GM18867 (cell line): ENCODE data around the gene PGF.

Experiments
- ATAC-seq: cut with Tn5 transposase; IDR thresholded peaks from one replicate; pipeline ENCODE4 v1.9.1; 2021; ENCODE audit warnings: mild to moderate bottlenecking, moderate library complexity; ENCODE audit not compliant: unreplicated experiment

The PGF gene

GRCh38 chr14:74979029-74979428 lies 23.6 kb upstream of the PGF start:
- no peak for ATAC-seq

- ATAC-seq, result no peak
Observed at GRCh38 chr14:74978416-74978947, 23.1 kb upstream of the PGF start.

DNA sequence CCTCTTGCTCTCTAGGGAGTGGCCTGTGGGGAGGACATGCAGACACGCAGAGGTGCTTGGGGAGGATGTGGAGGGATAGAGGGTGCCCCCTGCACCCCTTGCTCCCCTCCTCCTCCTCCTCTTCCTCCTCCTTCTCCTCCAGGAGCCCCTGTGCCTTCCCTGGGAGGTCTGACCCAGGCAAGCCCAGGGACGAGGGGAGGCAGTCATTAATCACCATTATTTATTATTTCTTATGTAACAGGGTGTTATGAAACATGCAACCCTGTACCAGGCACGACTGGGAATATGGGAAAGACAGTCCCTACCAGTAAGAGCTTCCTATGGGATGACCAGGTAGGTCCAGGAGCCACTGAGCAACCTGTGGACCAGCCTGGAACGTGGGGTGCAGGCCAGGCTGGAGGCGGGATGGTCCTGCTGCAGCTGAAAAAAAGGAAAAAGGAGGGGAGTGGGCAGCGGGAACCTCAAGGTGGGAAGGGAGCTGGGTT lies 22.5 kb upstream of the PGF start:
- no peak for ATAC-seq

- no peak for ATAC-seq
Observed at GRCh38 chr14:74977164-74977900, 21.9 kb upstream of the PGF start.

DNA sequence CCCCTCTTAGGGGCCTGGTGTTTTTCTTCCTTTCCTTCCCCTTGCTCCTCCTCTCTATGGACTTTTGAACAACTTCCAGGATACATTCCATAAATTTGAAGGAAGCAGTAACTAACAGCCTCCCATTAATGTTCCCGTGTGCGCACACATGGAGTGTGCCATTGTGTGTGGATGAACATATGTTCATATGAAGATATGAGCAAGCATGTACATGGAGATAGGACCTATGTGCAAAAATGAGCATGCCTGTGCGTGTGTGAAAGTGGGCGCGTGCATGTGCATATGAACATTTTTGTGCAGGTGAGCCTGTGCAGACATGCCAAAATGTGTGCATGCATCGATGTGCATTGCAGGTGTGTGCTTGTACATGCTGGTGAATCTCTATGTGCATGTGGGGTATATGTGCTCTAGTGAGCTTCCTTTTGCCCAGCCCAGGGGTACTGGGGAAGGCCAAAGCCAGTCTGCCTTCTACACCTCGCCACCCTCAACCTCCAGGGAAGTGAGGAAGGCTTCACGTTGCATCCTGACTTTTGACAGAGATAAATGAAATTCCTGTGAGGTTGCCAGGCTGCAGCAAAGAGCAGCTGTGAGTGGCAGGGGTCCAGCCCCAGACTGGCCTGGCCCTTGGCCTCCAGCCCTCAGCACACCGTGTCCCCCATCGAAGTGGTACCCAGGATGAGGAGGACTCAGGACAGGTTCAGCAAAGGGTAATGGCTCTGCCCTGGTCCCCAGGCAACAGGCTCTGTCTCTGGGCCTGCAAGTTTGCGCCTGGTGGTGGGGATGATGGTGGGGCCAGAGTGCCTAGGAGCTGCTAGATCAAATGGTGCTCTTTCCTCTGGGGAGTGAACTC lies 21.1 kb upstream of the PGF start:
- ATAC-seq, result no peak

GRCh38 chr14:74975059-74975810 lies 19.8 kb upstream of the PGF start:
- no peak for ATAC-seq

- no peak for ATAC-seq
Observed at GRCh38 chr14:74974364-74975058, 19.1 kb upstream of the PGF start.

GRCh38 chr14:74973905-74974363 lies 18.5 kb upstream of the PGF start:
- ATAC-seq, result no peak

DNA sequence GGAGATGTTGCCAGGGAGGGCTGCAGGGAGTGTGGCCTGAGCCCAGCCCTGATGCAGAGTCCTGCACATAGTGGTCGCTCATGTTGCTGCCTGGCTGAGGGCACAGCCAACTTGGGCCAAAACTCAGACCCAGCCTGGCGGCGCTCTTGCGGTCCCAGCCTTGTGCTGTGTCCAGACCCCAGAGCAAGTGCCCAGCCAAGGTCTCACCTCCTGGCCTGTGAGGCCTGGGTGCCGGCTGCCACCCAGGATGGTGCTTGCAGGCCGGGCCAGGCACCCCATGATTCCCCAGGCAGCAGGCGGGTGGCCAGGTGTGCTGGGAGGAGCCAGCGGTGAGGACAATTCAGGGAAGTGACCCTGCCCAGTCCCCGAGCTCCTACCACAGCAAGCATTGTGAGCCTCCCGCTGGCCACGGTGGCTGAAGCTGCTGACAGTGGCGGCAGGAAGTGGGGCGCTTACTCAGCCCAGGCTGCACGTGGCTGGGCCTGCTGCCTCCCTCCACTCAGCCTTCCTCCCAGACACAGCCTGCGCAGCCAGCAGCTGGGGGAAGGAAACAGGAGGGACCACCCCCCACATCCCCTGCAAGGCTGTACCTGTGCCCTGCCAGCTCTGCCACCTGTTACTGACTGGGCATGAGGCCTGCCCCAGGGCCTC lies 17.7 kb upstream of the PGF start:
- ATAC-seq, result no peak

- no peak for ATAC-seq
Observed at GRCh38 chr14:74968811-74969210, 13.4 kb upstream of the PGF start.

GRCh38 chr14:74965486-74966153 lies 10.2 kb upstream of the PGF start:
- no peak for ATAC-seq

GRCh38 chr14:74964787-74965485 lies 9.5 kb upstream of the PGF start:
- ATAC-seq, result no peak

DNA sequence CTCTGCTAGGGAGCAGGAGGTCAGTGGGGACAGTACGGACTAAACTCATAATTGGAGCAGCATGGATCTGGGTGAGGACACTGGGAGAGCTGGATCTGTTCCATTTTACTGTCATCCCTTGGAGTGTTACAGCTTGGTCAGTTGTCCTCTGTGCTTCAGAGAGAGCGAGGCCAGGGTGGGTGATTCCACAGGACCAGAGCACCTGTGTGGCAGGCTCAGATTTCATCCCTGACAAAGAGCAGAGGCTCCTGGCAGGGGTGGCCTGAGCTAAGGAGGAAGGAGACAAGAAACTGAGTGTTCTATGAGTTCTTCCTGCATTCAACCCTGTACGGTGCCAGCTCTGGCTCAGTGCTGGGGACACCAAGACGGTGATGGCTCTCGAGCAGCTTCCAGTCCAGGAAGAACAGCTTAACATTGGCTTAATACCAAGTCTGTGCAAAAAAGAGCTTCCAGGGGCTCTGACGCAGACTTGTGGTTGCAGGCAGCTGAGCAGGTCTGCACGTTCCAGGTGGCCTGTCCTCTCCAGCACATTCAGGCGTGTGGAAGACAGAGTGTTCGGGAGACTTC lies 8.4 kb upstream of the PGF start:
- no peak for ATAC-seq

DNA sequence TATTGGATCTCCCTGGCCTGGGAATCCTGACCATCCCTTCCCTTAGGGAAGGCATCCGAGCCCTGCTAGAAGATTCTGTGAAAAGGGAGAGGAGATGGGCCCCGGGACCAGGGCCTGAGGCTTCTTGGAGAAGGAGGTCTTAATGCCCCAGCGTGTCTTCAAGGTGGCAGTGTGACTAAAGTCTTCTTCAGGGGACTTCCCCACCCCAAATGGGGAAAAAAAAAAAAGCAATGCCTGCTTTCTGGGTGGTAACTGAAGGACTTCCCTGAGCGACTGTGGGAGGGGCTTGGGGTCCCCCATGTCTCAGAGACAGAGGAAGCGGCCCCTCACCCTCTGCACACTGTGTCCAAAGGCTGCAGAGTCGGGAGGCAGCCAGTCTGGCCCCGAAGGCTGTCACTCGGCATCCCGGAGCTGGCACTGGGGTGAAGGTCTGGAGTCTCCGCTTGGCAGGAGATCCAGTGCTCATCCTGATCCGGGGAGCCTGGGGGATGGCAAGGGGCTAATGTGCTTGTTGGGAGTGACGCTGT lies 7.8 kb upstream of the PGF start:
- ATAC-seq, result no peak

GRCh38 chr14:74962493-74962892 lies 7.1 kb upstream of the PGF start:
- ATAC-seq, result no peak

DNA sequence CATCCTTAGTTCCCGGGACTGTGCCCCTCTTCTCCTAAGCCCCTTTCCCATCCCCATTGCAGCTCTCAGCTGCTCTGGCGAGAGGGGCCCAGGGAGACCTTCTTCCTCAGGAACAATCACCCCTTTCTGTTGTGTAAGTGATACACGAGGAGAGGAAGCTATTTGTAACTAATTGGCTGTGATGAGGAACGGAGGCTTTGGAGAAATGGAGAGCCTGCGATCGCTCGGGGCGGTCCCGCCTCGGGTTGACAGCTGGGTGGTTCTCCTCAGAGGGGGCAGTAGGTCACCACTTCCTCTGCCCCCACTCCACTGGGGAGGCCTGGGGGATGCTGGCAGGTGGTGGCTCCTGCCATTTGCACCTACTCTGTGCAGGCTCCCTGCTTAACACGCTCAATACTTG lies 6.6 kb upstream of the PGF start:
- no peak for ATAC-seq

- no peak for ATAC-seq
Observed at GRCh38 chr14:74961238-74961911, 6.0 kb upstream of the PGF start.

DNA sequence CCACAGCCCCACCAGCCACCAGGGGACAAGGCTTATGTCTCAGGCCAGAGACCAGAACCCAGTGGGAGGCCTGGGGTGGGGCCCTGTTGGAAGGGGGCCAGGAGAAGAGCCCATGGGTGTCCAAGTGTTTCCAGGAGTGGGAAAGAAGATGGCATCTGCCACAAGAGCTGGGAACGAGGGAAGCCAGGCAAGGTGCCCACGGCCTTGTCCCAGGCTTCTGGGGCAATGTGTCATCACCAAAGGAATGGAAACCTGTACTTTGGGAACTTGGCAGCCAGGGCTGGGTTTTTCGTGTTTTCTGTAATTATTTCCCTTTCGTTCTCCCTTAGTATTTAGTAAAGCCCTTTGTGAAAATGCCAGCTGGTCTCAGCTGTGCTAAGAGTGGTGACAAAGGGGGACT lies 5.3 kb upstream of the PGF start:
- ATAC-seq, result no peak
